ENCODE results near the gene TRERF1. TPM values are rescaled to one million over a fixed set of nuclear protein-coding genes. Genes with fewer than 3 reads are reported as not detected.
A peak's percentile ranks its signal among the peaks of the same experiment; 100 is the strongest.

The TRERF1 gene
- total and polyA plus RNA-seq, 2 experiments from 2014 or later = 11.2 to 20.6 TPM

GRCh38 chr6:42365021-42365420 is 86.7 kb downstream of the TRERF1 start:
- H3K27me3 ChIP-seq (ENCODE audit: insufficient read depth) = no peaks in the 10 kb centered on the region
- no peaks in the 10 kb centered on the region for H3F3A ChIP-seq (replicated peaks; ENCODE audit: low read depth)
- H3K4me3 Mint-ChIP-seq = no peak overlapping the region
- no peak overlapping the region for H3K4me3 ChIP-seq
- H2AFZ ChIP-seq = no peak overlapping the region
- no peaks in the 10 kb centered on the region for H3K9me3 Mint-ChIP-seq
- peaks cover 25% of the 10 kb centered on the region for H4K20me1 ChIP-seq (replicated peaks; ENCODE audit: insufficient read depth)
- H3K4me2 ChIP-seq = no peak overlapping the region
- DNase-seq (ENCODE audit: low spot score) (no peak), ATAC-seq (no peak)
- H3K27ac ChIP-seq (ENCODE audit: low read depth) = no peak overlapping the region
- peaks cover 5% of the 10 kb centered on the region for H3K9me2 ChIP-seq (ENCODE audit: insufficient read depth)
- peaks cover 5% of the 10 kb centered on the region for H3K27me3 Mint-ChIP-seq (ENCODE audit: insufficient read depth, low read depth, poor library complexity)
- peaks cover 28% of the 10 kb centered on the region for H3K4me1 Mint-ChIP-seq
- peaks cover 22% of the 10 kb centered on the region for H3K36me3 Mint-ChIP-seq (ENCODE audit: low read depth)
- TF ChIP-seq ETS1 (IDR thresholded peaks at IDR 0.05) (no peak), ZNF114 (CRISPR knock-in tag; IDR thresholded peaks at IDR 0.05) (no peak), STAT1 (IDR thresholded peaks at IDR 0.05; ENCODE audit: unreplicated experiment) (no peak), CTCF (conservative IDR thresholded peaks at IDR 0.05; ENCODE audit: low read depth in 2 of 2) (no peak), REST (IDR thresholded peaks at IDR 0.05; ENCODE audit: unreplicated experiment) (no peak), EZH2 (IDR thresholded peaks at IDR 0.05; ENCODE audit: low read depth, unreplicated experiment) (no peak), JUNB (IDR thresholded peaks at IDR 0.05; ENCODE audit: unreplicated experiment) (no peak), NANOG (IDR thresholded peaks at IDR 0.05; ENCODE audit: borderline replicate concordance) (no peak), EZH2phosphoT487 (IDR thresholded peaks at IDR 0.05; ENCODE audit: unreplicated experiment) (no peak), POLR2AphosphoS5 (IDR thresholded peaks at IDR 0.05; ENCODE audit: low read depth) (no peak), ZNF331 (CRISPR knock-in tag; IDR thresholded peaks at IDR 0.05; ENCODE audit: low read depth) (no peak), ZNF462 (CRISPR knock-in tag; IDR thresholded peaks at IDR 0.05) (no peak), CREB1 (CRISPR knock-in tag; IDR thresholded peaks at IDR 0.05; ENCODE audit: low read depth) (no peak)
- no peaks in the 10 kb centered on the region for H3K36me3 ChIP-seq (ENCODE audit: insufficient read depth)
- H3K4me1 ChIP-seq (ENCODE audit: insufficient read depth) = peaks cover 17% of the 10 kb centered on the region; the same call in 1 of the 2 replicates
- H3K27ac Mint-ChIP-seq = 0 out of 2 replicates have a peak overlapping the region, but pooled peaks have one; percentile 28
- H3K79me2 ChIP-seq (replicated peaks; ENCODE audit: insufficient read depth) = peaks cover 79% of the 10 kb centered on the region

Data from GM23338 (cell line).